Measurements from ENCODE around the gene VRK1. TPM values are rescaled to one million over a fixed set of nuclear protein-coding genes. Genes with fewer than 3 reads are reported as not detected.

The VRK1 gene
- total RNA-seq, 8 experiments from 2014 or later: 6.8 to 52.5 (median 28.2) TPM

GRCh38 chr14:96922986-96923385 is 125.8 kb downstream of the VRK1 start:
- Histone ChIP-seq H3K27ac (no peak overlapping the region), H3K4me1 (replicated peaks in 1 of 2) (peaks cover 10 to 11% of the 10 kb centered on the region in 2 donors), H3K4me3 (no peak overlapping the region)
- in situ Hi-C loops (cut with MboI; ENCODE audit: low pct_unique_long_range_greater_than_20kb in 2 of 9, low sequenced_read_pairs in 9 of 9, unreplicated experiment in 9 of 9): no loop called here
- 87 to 98% (median 94%) methylated on average over 4 to 8 of the region's 8 CpGs; no CpG with 5 or more reads in 4 of the 10 experiments for WGBS, 10 experiments
- ATAC-seq (replicated peaks in 6 of 8): peak in 1 of 8 experiments; percentile 82

GRCh38 chr14:96925422-96925821 is 128.2 kb downstream of the VRK1 start:
- H3K4me3 ChIP-seq: no peak overlapping the region
- ATAC-seq (replicated peaks in 6 of 8): no peak
- WGBS, 10 experiments: 40 to 100% (median 53%) methylated on average over 1 to 3 of the region's 4 CpGs; no CpG with 5 or more reads in 6 of the 10 experiments
- H3K4me1 ChIP-seq (replicated peaks in 1 of 2): peaks cover 8 to 9% of the 10 kb centered on the region in 2 donors
- in situ Hi-C loops (cut with MboI; ENCODE audit: low pct_unique_long_range_greater_than_20kb in 2 of 9, low sequenced_read_pairs in 9 of 9, unreplicated experiment in 9 of 9): loop anchor here in 1 of 9 experiments (25.0 kb wide), 1 partner anchor 138 kb away; the partner anchor contains the start of gene VRK1
- no peak overlapping the region for H3K27ac ChIP-seq

- in situ Hi-C loops (cut with MboI; ENCODE audit: low pct_unique_long_range_greater_than_20kb in 2 of 9, low sequenced_read_pairs in 9 of 9, unreplicated experiment in 9 of 9): loop anchor here in 1 of 9 experiments (25.0 kb wide), 1 partner anchor 139 kb away; the partner anchor contains the start of gene VRK1
Measured at GRCh38 chr14:96926001-96926400, 128.8 kb downstream of the VRK1 start.

GRCh38 chr14:96928779-96929380 is 131.7 kb downstream of the VRK1 start:
- peaks cover 9 to 12% of the 10 kb centered on the region in 2 donors for H3K4me1 ChIP-seq (replicated peaks in 1 of 2)
- no peak overlapping the region for H3K4me3 ChIP-seq
- 77 to 100% (median 85%) methylated on average over 3 of the region's 3 CpGs; no CpG with 5 or more reads in 2 of the 10 experiments for WGBS, 10 experiments
- in situ Hi-C loops (cut with MboI; ENCODE audit: low pct_unique_long_range_greater_than_20kb in 2 of 9, low sequenced_read_pairs in 9 of 9, unreplicated experiment in 9 of 9): loop anchor here in 1 of 9 experiments (25.0 kb wide), 1 partner anchor 142 kb away; the partner anchor contains the start of gene VRK1
- no peak overlapping the region for H3K27ac ChIP-seq
- no peak for ATAC-seq (replicated peaks in 6 of 8)

More at GRCh38 chr14:96926001-96926400, 128.8 kb downstream of the VRK1 start:
- no peak for ATAC-seq (replicated peaks in 6 of 8)
- H3K4me3 ChIP-seq: no peak overlapping the region
- WGBS, 10 experiments: 89 to 100% (median 95%) methylated on average over 1 to 7 of the region's 8 CpGs; no CpG with 5 or more reads in 2 of the 10 experiments
- H3K4me1 ChIP-seq (replicated peaks in 1 of 2): peaks cover 9 to 12% of the 10 kb centered on the region in 2 donors
- no peak overlapping the region for H3K27ac ChIP-seq

GRCh38 chr14:96929950-96930349 is 132.8 kb downstream of the VRK1 start:
- H3K27ac ChIP-seq: no peak overlapping the region
- peak in 2 of 8 experiments; percentile 54 to 95 for ATAC-seq (replicated peaks in 6 of 8)
- 0 to 100% (median 84%) methylated on average over 3 to 9 of the region's 10 CpGs for WGBS, 10 experiments
- H3K4me3 ChIP-seq: no peak overlapping the region
- peaks cover 11 to 13% of the 10 kb centered on the region in 2 donors for H3K4me1 ChIP-seq (replicated peaks in 1 of 2)
- in situ Hi-C loops (cut with MboI; ENCODE audit: low pct_unique_long_range_greater_than_20kb in 2 of 9, low sequenced_read_pairs in 9 of 9, unreplicated experiment in 9 of 9): loop anchor here in 1 of 9 experiments (25.0 kb wide), 1 partner anchor 143 kb away; the partner anchor contains the start of gene VRK1

GRCh38 chr14:96930526-96930925 is 133.3 kb downstream of the VRK1 start:
- in situ Hi-C loops (cut with MboI; ENCODE audit: low pct_unique_long_range_greater_than_20kb in 2 of 9, low sequenced_read_pairs in 9 of 9, unreplicated experiment in 9 of 9): loop anchor here in 1 of 9 experiments (25.0 kb wide), 1 partner anchor 143 kb away; the partner anchor contains the start of gene VRK1
- Histone ChIP-seq H3K4me3 (no peak overlapping the region), H3K4me1 (replicated peaks in 1 of 2) (peaks cover 6 to 10% of the 10 kb centered on the region in 2 donors), H3K27ac (no peak overlapping the region)
- 22 to 93% (median 64%) methylated on average over 1 to 3 of the region's 3 CpGs for WGBS, 10 experiments
- no peak for ATAC-seq (replicated peaks in 6 of 8)
